DND-41 (cell line): ENCODE data around the gene TRIM51.

ENCODE experiments used
- ATAC-seq: fragments of 200-7000 bp; cut with Tn5 transposase; 3 replicates; pipeline ENCODE4 v1.9.1; 2021; ENCODE audit warnings: low read depth; ENCODE audit not compliant: insufficient read depth
- DNase-seq: peaks from one replicate; pipeline ENCODE4 v3.0.0-alpha.2; 2020
- H2AFZ ChIP-seq: 2 replicates; pipeline ENCODE4 v1.6.0; 2012; ENCODE audit warnings: low read depth, low read length
- H3K27ac ChIP-seq: 2 replicates; pipeline ENCODE4 v1.5.1; 2012; ENCODE audit warnings: low read length, inconsistent platforms
- H3K27me3 ChIP-seq: fragments of 200-600 bp; sonication (generic); 2 replicates; pipeline ENCODE4 v1.6.0; 2012; ENCODE audit warnings: low read length, mild to moderate bottlenecking, inconsistent platforms; ENCODE audit not compliant: insufficient read depth, poor library complexity
- H3K36me3 ChIP-seq: 2 replicates; pipeline ENCODE4 v1.5.1; 2012; ENCODE audit warnings: low read length, inconsistent platforms; ENCODE audit not compliant: insufficient read depth
- H3K4me1 ChIP-seq: 2 replicates; pipeline ENCODE4 v1.5.1; 2012; ENCODE audit warnings: mild to moderate bottlenecking, low read length; ENCODE audit not compliant: insufficient read depth
- H3K4me2 ChIP-seq: 2 replicates; pipeline ENCODE4 v1.6.0; 2012; ENCODE audit warnings: mild to moderate bottlenecking, moderate library complexity, low read length, inconsistent platforms; ENCODE audit not compliant: insufficient read depth
- H3K4me3 ChIP-seq, 2 experiments: fragments of 200-600 bp in 1 of 2; shearing (Covaris generic) in 1 of 2; 2 replicates each; pipeline ENCODE4 v1.5.1; 2012 to 2016; ENCODE audit warnings: inconsistent platforms in 2 of 2, low read length in 2 of 2, mild to moderate bottlenecking in 2 of 2, low read depth in 1 of 2, moderate library complexity in 1 of 2
- H3K79me2 ChIP-seq: 2 replicates; pipeline ENCODE4 v1.6.0; 2012; ENCODE audit warnings: low read length, inconsistent platforms; ENCODE audit not compliant: insufficient read depth
- H3K9ac ChIP-seq: 2 replicates; pipeline ENCODE4 v1.6.0; 2012; ENCODE audit warnings: low read depth, mild to moderate bottlenecking, inconsistent platforms, low read length, moderate library complexity
- H3K9me3 ChIP-seq: 2 replicates; pipeline ENCODE4 v1.5.1; 2012; ENCODE audit warnings: low read length, moderate library complexity, mild to moderate bottlenecking, inconsistent platforms; ENCODE audit not compliant: insufficient read depth, severe bottlenecking
- H4K20me1 ChIP-seq: 2 replicates; pipeline ENCODE4 v1.6.0; 2012; ENCODE audit warnings: low read length; ENCODE audit not compliant: insufficient read depth
- EZH2 ChIP-seq: IDR thresholded peaks from 3 replicates; pipeline ENCODE4 v1.6.1; 2012; ENCODE audit warnings: borderline replicate concordance, low read depth, mild to moderate bottlenecking, moderate library complexity, low read length, inconsistent platforms; ENCODE audit not compliant: severe bottlenecking
- TF ChIP-seq, protein P1 (sequence below): IDR thresholded peaks from 2 replicates; pipeline ENCODE4 v1.5.1; 2012; ENCODE audit warnings: borderline replicate concordance, low read length, moderate library complexity, mild to moderate bottlenecking; ENCODE audit not compliant: poor library complexity, severe bottlenecking; ENCODE audit errors: extremely low read depth

TRIM51 gene

DNA sequence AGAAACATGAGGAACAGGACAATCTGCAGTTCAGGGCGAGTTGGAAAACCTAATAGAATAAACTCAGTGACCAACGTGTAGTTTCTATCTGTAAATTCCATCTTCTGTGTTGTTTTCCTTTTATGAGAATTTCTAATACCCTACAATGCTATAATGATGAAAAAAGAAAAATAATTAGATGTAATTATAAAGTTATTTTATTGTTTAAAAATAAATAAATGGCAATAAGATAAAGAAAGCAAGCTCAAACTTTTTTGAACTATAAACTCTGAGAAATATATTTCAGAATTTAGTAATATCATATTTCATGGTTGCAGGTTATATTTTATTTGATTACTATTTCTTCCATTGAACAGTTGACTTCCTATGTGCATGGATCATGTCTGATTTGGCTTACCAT, 53.2 kb downstream of the TRIM51 start, which contains the start of gene OR5I1:
Gene OR5I1, minus strand, starts transcription at position 101 of the 400 bp plus-strand sequence. Its CDS starts 0 bp downstream, at position 101.
- no peak for TF ChIP-seq EZH2
- TF ChIP-seq, protein P1, sequence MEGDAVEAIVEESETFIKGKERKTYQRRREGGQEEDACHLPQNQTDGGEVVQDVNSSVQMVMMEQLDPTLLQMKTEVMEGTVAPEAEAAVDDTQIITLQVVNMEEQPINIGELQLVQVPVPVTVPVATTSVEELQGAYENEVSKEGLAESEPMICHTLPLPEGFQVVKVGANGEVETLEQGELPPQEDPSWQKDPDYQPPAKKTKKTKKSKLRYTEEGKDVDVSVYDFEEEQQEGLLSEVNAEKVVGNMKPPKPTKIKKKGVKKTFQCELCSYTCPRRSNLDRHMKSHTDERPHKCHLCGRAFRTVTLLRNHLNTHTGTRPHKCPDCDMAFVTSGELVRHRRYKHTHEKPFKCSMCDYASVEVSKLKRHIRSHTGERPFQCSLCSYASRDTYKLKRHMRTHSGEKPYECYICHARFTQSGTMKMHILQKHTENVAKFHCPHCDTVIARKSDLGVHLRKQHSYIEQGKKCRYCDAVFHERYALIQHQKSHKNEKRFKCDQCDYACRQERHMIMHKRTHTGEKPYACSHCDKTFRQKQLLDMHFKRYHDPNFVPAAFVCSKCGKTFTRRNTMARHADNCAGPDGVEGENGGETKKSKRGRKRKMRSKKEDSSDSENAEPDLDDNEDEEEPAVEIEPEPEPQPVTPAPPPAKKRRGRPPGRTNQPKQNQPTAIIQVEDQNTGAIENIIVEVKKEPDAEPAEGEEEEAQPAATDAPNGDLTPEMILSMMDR, result no peak
- H3K27me3 ChIP-seq, result no peaks in the 10 kb centered on the region
- no peaks in the 10 kb centered on the region for H4K20me1 ChIP-seq
- no peak within 1 kb of the TSS for H3K27ac ChIP-seq
- H2AFZ ChIP-seq, result no peak within 1 kb of the TSS
- no peak for DNase-seq
- H3K36me3 ChIP-seq, result no peaks in the 10 kb centered on the region
- H3K4me2 ChIP-seq, result no peak within 1 kb of the TSS
- H3K4me3 ChIP-seq, result no peak within 1 kb of the TSS
- no peaks in the 10 kb centered on the region for H3K9me3 ChIP-seq
- H3K79me2 ChIP-seq, result no peaks in the 10 kb centered on the region
- no peaks in the 10 kb centered on the region for H3K4me1 ChIP-seq
- no peak for ATAC-seq
- H3K9ac ChIP-seq, result no peak within 1 kb of the TSS
